ENCODE measurements around the gene ASB18. TPM values are rescaled to one million over a fixed set of nuclear protein-coding genes. Genes with fewer than 3 reads are reported as not detected.

Gene ASB18
- total and polyA plus RNA-seq, 2 donors from 2014 or later, result not detected

GRCh38 chr2:236305964-236306605, 41.9 kb upstream of the ASB18 start:
- no peaks in the 10 kb centered on the region for H3K9me3 ChIP-seq (ENCODE audit: control insufficient read depth in 2 of 3, insufficient read depth in 1 of 3, low read length in 3 of 3)
- H3K36me3 ChIP-seq (ENCODE audit: control insufficient read depth in 2 of 3, insufficient read depth in 3 of 3, low read length in 3 of 3), result no peaks in the 10 kb centered on the region
- DNase-seq (no peak), FAIRE-seq (no peak)
- H3K27me3 ChIP-seq (ENCODE audit: control insufficient read depth, insufficient read depth, low read length), result no peaks in the 10 kb centered on the region
- H3K9ac ChIP-seq (ENCODE audit: low read length in 3 of 3), result no peak overlapping the region
- intact Hi-C loops (cut with DNase I), result no loop called here
- H3K27ac ChIP-seq (ENCODE audit: low read depth in 2 of 2, low read length in 2 of 2), result no peak overlapping the region
- no peaks in the 10 kb centered on the region for H3K4me1 ChIP-seq (ENCODE audit: control insufficient read depth in 2 of 3, insufficient read depth in 2 of 3, low read depth in 1 of 3, low read length in 3 of 3)
- H3K4me3 ChIP-seq (ENCODE audit: low read length in 3 of 3), result no peak overlapping the region
- no peak for TF ChIP-seq CTCF (IDR thresholded peaks at IDR 0.05; ENCODE audit: borderline replicate concordance, extremely low read depth, insufficient read depth)

- Histone ChIP-seq H3K4me1 (ENCODE audit: control insufficient read depth in 2 of 3, insufficient read depth in 2 of 3, low read depth in 1 of 3, low read length in 3 of 3) (no peaks in the 10 kb centered on the region), H3K27ac (ENCODE audit: low read depth in 2 of 2, low read length in 2 of 2) (no peak overlapping the region), H3K9me3 (ENCODE audit: control insufficient read depth in 2 of 3, insufficient read depth in 1 of 3, low read length in 3 of 3) (no peaks in the 10 kb centered on the region), H3K27me3 (ENCODE audit: control insufficient read depth, insufficient read depth, low read length) (no peaks in the 10 kb centered on the region), H3K9ac (ENCODE audit: low read length in 3 of 3) (no peak overlapping the region), H3K36me3 (ENCODE audit: control insufficient read depth in 2 of 3, insufficient read depth in 3 of 3, low read length in 3 of 3) (no peaks in the 10 kb centered on the region), H3K4me3 (ENCODE audit: low read length in 3 of 3) (no peak overlapping the region)
- DNase-seq, result no peak
- intact Hi-C loops (cut with DNase I), result no loop called here
- no peak for TF ChIP-seq CTCF (IDR thresholded peaks at IDR 0.05; ENCODE audit: borderline replicate concordance, extremely low read depth, insufficient read depth)
- no peak for FAIRE-seq
Observed at GRCh38 chr2:236305531-236305930, 41.3 kb upstream of the ASB18 start.

- Histone ChIP-seq H3K27me3 (ENCODE audit: control insufficient read depth, insufficient read depth, low read length) (no peaks in the 10 kb centered on the region), H3K9ac (ENCODE audit: low read length in 3 of 3) (no peak overlapping the region), H3K4me3 (ENCODE audit: low read length in 3 of 3) (no peak overlapping the region), H3K9me3 (ENCODE audit: control insufficient read depth in 2 of 3, insufficient read depth in 1 of 3, low read length in 3 of 3) (no peaks in the 10 kb centered on the region), H3K4me1 (ENCODE audit: control insufficient read depth in 2 of 3, insufficient read depth in 2 of 3, low read depth in 1 of 3, low read length in 3 of 3) (no peaks in the 10 kb centered on the region), H3K27ac (ENCODE audit: low read depth in 2 of 2, low read length in 2 of 2) (no peak overlapping the region), H3K36me3 (ENCODE audit: control insufficient read depth in 2 of 3, insufficient read depth in 3 of 3, low read length in 3 of 3) (no peaks in the 10 kb centered on the region)
- no peak for TF ChIP-seq CTCF (IDR thresholded peaks at IDR 0.05; ENCODE audit: borderline replicate concordance, extremely low read depth, insufficient read depth)
- no peak for DNase-seq
- intact Hi-C loops (cut with DNase I), result no loop called here
- no peak for FAIRE-seq
Observed at GRCh38 chr2:236303935-236304334, 39.7 kb upstream of the ASB18 start.

GRCh38 chr2:236302555-236302954, 38.3 kb upstream of the ASB18 start:
- no peak for FAIRE-seq
- H3K4me1 ChIP-seq (ENCODE audit: control insufficient read depth in 2 of 3, insufficient read depth in 2 of 3, low read depth in 1 of 3, low read length in 3 of 3), result no peaks in the 10 kb centered on the region
- H3K27ac ChIP-seq (ENCODE audit: low read depth in 2 of 2, low read length in 2 of 2), result no peak overlapping the region
- no peak overlapping the region for H3K9ac ChIP-seq (ENCODE audit: low read length in 3 of 3)
- peak in 3 of 5 donors; percentile 42 to 53 (median 53) for DNase-seq
- TF ChIP-seq CTCF (IDR thresholded peaks at IDR 0.05; ENCODE audit: borderline replicate concordance, extremely low read depth, insufficient read depth), result no peak
- H3K4me3 ChIP-seq (ENCODE audit: low read length in 3 of 3), result no peak overlapping the region
- H3K36me3 ChIP-seq (ENCODE audit: control insufficient read depth in 2 of 3, insufficient read depth in 3 of 3, low read length in 3 of 3), result no peaks in the 10 kb centered on the region
- intact Hi-C loops (cut with DNase I), result no loop called here
- H3K27me3 ChIP-seq (ENCODE audit: control insufficient read depth, insufficient read depth, low read length), result no peaks in the 10 kb centered on the region
- H3K9me3 ChIP-seq (ENCODE audit: control insufficient read depth in 2 of 3, insufficient read depth in 1 of 3, low read length in 3 of 3), result no peaks in the 10 kb centered on the region

Measured in kidney (tissue), 14 donors.